Muscle layer of colon (tissue), 2 donors: Measurements from ENCODE around the gene CSF1.

Experiments
- H3K27ac ChIP-seq: one replicate; pipeline ENCODE4 v1.7.0; 2013; ENCODE audit warnings: low read depth, mild to moderate bottlenecking, low read length, moderate library complexity
- H3K27me3 ChIP-seq, 2 donors: one replicate each; pipeline ENCODE4 v1.7.0; 2013; ENCODE audit warnings: low read length in 2 of 2, mild to moderate bottlenecking in 2 of 2; ENCODE audit not compliant: insufficient read depth in 2 of 2, control insufficient read depth in 1 of 2
- H3K36me3 ChIP-seq: one replicate; pipeline ENCODE4 v1.7.0; 2013; ENCODE audit warnings: mild to moderate bottlenecking, low read length; ENCODE audit not compliant: insufficient read depth
- H3K4me1 ChIP-seq: one replicate; pipeline ENCODE4 v1.7.0; 2013; ENCODE audit warnings: mild to moderate bottlenecking, low read length; ENCODE audit not compliant: insufficient read depth
- H3K4me3 ChIP-seq, 2 donors: one replicate each; pipeline ENCODE4 v1.7.0; 2013; ENCODE audit warnings: low read length in 2 of 2, low read depth in 1 of 2, mild to moderate bottlenecking in 1 of 2, moderate library complexity in 1 of 2
- H3K9ac ChIP-seq: one replicate; pipeline ENCODE4 v1.7.0; 2013; ENCODE audit warnings: low read length
- H3K9me3 ChIP-seq: one replicate; pipeline ENCODE4 v1.7.0; 2013; ENCODE audit warnings: mild to moderate bottlenecking, low read length
- donor health status: abdominal sarcoma.
- donor health status: Adenocarcinoma of cecum.

CSF1 gene

DNA sequence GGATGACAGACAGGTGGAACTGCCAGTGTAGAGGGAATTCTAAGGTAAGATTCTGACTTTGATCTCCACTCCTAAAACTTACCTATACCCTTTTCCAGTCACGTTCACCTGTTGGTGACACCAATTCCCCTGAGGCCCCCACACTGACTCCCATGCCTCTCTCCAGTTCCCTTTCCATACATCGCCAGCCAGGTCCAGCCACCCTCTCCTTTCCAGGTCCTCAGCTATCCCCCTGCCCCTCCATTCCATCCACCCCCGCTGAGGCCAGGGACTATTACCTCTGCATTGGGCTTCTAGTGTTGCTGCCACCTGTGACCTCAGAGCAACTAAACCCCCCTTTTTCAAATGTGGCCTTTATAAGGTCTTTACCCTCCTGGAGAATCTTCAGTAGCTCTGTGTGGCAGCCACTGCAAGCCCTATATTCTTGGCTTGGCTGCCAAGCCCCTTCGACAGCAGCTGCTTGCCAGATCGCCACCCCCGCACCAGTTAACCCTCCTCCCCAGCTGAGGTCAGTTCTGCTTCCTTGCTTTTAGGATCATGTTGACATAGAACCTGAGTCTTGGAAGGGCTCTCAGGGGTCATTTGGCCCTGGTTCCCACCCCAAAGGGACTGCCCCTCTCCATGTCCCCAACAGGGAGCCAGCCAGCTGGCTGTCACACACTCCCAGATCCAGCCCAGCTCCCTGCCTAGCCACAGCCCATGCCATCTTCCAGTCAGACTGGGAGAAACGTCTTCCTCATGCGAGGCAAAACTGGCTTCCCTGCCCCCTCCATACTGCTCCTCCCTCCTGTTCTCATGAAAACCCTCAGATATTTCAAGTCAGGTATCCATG, 14.7 kb downstream of the CSF1 start:
- H3K4me3 ChIP-seq, result no peak overlapping the region
- H3K9me3 ChIP-seq, result no peaks in the 10 kb centered on the region
- H3K27ac ChIP-seq, result no peak overlapping the region
- no peak overlapping the region for H3K9ac ChIP-seq
- no peaks in the 10 kb centered on the region for H3K27me3 ChIP-seq
- H3K36me3 ChIP-seq, result peaks cover 74% of the 10 kb centered on the region
- peaks cover 31% of the 10 kb centered on the region for H3K4me1 ChIP-seq

DNA sequence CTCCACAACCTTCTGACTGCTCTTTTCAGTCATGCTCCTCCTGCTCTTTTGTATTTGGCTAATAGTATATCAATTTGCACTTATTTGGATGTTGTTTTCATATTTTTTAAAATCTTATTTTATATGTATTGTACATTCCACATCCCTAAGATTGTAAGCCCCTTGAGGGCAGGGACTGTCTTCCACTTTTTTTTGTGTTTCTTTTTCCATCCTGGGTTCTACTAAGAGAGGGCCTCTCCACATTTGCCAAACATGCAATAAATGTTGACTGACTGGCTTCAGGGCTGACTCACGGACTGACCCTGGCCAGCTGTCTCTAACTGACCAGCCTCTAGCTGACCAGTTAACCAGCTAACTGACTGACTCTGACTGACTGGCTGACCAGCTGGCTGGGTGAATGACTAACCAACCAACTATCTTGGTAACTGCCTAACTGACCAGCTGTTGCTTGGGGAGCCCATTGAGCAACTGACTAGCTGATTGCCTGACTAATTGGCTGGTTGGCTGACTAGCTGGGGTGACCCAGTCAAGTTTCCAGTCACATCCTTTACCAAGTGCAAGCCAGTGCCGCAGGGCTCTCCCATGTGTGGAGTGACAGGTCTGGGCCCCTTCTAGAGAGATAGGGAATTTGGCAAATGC, 16.1 kb downstream of the CSF1 start:
- no peak overlapping the region for H3K9ac ChIP-seq
- no peak overlapping the region for H3K4me3 ChIP-seq
- no peaks in the 10 kb centered on the region for H3K27me3 ChIP-seq
- no peaks in the 10 kb centered on the region for H3K9me3 ChIP-seq
- no peak overlapping the region for H3K27ac ChIP-seq
- H3K4me1 ChIP-seq, result peaks cover 42% of the 10 kb centered on the region
- H3K36me3 ChIP-seq, result peaks cover 60% of the 10 kb centered on the region

DNA sequence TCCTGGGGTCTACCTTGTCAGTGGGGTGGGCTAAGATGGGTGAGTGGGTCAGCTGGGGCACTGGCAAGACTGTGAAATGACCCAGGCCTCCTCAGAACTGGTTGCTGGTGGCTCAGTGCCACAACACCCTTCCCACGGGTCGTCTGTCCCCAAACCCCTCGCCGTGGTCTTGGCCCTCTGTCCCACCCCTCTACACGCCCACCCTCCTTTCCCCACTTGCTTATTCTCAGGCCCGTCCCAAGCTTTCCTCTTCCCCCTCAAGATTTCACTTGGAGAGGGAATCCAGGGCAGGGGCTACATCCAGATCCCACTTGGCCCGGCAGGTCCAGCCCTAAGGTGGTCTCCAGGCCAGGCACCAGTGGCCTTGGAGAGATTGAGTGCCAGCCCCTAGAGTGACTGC, 16.7 kb downstream of the CSF1 start:
- Histone ChIP-seq H3K4me3 (no peak overlapping the region), H3K36me3 (peaks cover 55% of the 10 kb centered on the region), H3K27ac (peak overlapping the region; percentile 67), H3K9me3 (no peaks in the 10 kb centered on the region), H3K27me3 (no peaks in the 10 kb centered on the region), H3K9ac (no peak overlapping the region), H3K4me1 (peaks cover 42% of the 10 kb centered on the region)

GRCh38 chr1:109927911-109928321, 17.3 kb downstream of the CSF1 start:
- H3K9me3 ChIP-seq, result no peaks in the 10 kb centered on the region
- H3K36me3 ChIP-seq, result peaks cover 49% of the 10 kb centered on the region
- peak overlapping the region; percentile 67 for H3K27ac ChIP-seq
- H3K27me3 ChIP-seq, result no peaks in the 10 kb centered on the region
- no peak overlapping the region for H3K9ac ChIP-seq
- no peak overlapping the region for H3K4me3 ChIP-seq
- peaks cover 42% of the 10 kb centered on the region for H3K4me1 ChIP-seq

- H3K27ac ChIP-seq, result peak overlapping the region; percentile 67
- peaks cover 37% of the 10 kb centered on the region for H3K4me1 ChIP-seq
- peaks cover 42% of the 10 kb centered on the region for H3K36me3 ChIP-seq
- no peak overlapping the region for H3K4me3 ChIP-seq
- H3K27me3 ChIP-seq, result no peaks in the 10 kb centered on the region
- no peak overlapping the region for H3K9ac ChIP-seq
- no peaks in the 10 kb centered on the region for H3K9me3 ChIP-seq
Observed at GRCh38 chr1:109928591-109929111, 18.0 kb downstream of the CSF1 start.

DNA sequence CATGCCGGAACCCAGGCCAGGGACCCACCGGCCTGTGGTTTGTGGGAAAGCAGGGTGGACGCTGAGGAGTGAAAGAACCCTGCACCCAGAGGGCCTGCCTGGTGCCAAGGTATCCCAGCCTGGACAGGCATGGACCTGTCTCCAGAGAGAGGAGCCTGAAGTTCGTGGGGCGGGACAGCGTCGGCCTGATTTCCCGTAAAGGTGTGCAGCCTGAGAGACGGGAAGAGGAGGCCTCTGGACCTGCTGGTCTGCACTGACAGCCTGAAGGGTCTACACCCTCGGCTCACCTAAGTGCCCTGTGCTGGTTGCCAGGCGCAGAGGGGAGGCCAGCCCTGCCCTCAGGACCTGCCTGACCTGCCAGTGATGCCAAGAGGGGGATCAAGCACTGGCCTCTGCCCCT, 18.5 kb downstream of the CSF1 start:
- no peak overlapping the region for H3K4me3 ChIP-seq
- peak overlapping the region; percentile 67 for H3K27ac ChIP-seq
- peaks cover 37% of the 10 kb centered on the region for H3K36me3 ChIP-seq

GRCh38 chr1:109929588-109930251, 19.1 kb downstream of the CSF1 start:
- no peak overlapping the region for H3K4me3 ChIP-seq
- peaks cover 31% of the 10 kb centered on the region for H3K36me3 ChIP-seq
- H3K27me3 ChIP-seq, result no peaks in the 10 kb centered on the region
- H3K9me3 ChIP-seq, result no peaks in the 10 kb centered on the region
- H3K9ac ChIP-seq, result no peak overlapping the region
- no peak overlapping the region for H3K27ac ChIP-seq
- peaks cover 33% of the 10 kb centered on the region for H3K4me1 ChIP-seq

More for the DNA sequence above, 18.5 kb downstream of the CSF1 start:
- Histone ChIP-seq H3K27me3 (no peaks in the 10 kb centered on the region), H3K9me3 (no peaks in the 10 kb centered on the region), H3K9ac (no peak overlapping the region), H3K4me1 (peaks cover 32% of the 10 kb centered on the region)

- no peak overlapping the region for H3K9ac ChIP-seq
- H3K4me1 ChIP-seq, result peaks cover 37% of the 10 kb centered on the region
- H3K27ac ChIP-seq, result no peak overlapping the region
Observed at GRCh38 chr1:109930252-109930993, 19.8 kb downstream of the CSF1 start.

DNA sequence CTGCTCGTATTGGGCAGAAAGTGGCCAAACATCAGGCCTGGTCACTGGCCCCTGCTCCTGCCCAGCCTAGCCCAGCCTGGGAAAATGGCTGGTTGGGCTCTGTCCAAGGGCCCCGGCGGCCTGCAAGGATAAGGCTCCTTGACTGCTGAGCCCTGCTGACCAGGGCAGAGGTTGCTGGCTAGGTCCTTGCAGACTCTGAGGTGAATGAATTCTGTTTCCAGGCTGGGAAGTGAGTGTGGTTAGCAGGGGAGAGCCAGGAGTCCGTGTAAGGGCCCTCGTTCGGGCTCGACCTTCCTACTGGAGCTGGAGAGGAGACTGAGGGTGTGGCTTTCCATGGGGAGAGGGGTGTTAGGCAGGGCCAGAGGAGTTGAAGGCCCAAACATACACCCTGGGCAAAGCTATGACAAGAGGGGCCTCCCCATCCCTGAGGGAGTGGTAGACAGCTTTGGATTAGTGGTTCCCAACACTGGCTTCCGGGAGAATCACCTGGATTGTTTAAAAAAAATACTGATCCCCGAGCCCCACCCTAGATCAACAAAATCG, 20.6 kb downstream of the CSF1 start:
- H3K9me3 ChIP-seq, result no peaks in the 10 kb centered on the region
- H3K27ac ChIP-seq, result peak overlapping the region; percentile 56
- H3K9ac ChIP-seq, result no peak overlapping the region
- H3K4me3 ChIP-seq, result no peak overlapping the region
- H3K36me3 ChIP-seq, result peaks cover 16% of the 10 kb centered on the region
- H3K27me3 ChIP-seq, result no peaks in the 10 kb centered on the region
- peaks cover 37% of the 10 kb centered on the region for H3K4me1 ChIP-seq

More at GRCh38 chr1:109930252-109930993, 19.8 kb downstream of the CSF1 start:
- Histone ChIP-seq H3K9me3 (no peaks in the 10 kb centered on the region), H3K27me3 (no peaks in the 10 kb centered on the region), H3K36me3 (peaks cover 24% of the 10 kb centered on the region), H3K4me3 (no peak overlapping the region)

DNA sequence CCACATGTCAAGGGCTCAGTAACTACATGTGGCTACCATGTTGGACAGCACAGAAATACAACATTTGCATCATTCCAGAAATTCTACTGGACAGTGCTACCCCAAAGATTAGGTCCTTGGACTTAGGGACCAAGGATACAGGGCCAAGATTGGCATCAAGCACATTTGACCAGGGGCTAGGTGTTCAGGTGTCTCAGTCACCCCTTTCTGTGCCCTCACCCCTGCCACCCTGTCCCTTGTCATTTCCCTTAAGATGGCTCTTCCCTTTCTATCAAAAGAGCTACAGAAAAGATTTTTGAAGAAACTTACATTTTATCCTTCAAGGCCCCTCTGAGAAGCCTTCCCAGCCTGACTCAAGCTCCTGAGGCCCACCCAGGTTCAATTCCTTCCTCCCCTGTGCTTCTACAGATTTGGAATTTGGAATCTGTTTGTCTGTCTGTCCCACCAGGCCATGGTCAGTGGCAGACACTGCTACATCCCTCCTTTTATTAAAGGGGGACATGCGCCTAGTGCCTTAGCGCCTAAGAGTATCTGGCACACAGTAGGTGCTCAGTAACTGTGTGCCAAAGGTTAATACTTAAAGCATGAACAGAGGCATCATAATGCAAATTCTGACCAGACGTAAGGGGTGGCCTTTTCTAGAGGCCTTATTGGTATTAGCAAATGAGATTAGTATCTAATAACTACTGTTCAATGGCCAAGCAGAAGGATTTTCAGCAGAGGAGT, 21.4 kb downstream of the CSF1 start:
- Histone ChIP-seq H3K4me1 (peaks cover 37% of the 10 kb centered on the region), H3K27me3 (no peaks in the 10 kb centered on the region), H3K9me3 (no peaks in the 10 kb centered on the region), H3K27ac (no peak overlapping the region), H3K9ac (no peak overlapping the region), H3K36me3 (peaks cover 10% of the 10 kb centered on the region), H3K4me3 (no peak overlapping the region)
